Natural killer cell (primary cell): ENCODE measurements around the gene PHKB. TPM values are rescaled to one million over a fixed set of nuclear protein-coding genes. Genes with fewer than 3 reads are reported as not detected.

Source experiments
- ATAC-seq, 3 donors: fragments of 150-1000 bp in 2 of 3; fragments of 200-7000 bp in 1 of 3; cut with Tn5 transposase; 1 replicate in 1 of 3; 2 replicates in 2 of 3; pipeline ENCODE4 v1.10.0; 2021; ENCODE audit warnings: mild to moderate bottlenecking in 2 of 3, moderate library complexity in 2 of 3
- DNase-seq, 2 donors: peaks; one replicate each; pipeline versions ENCODE4 v3.0.0 to v3.0.0-alpha.2; 2013 to 2021; ENCODE audit warnings: mixed read lengths in 1 of 2
- H3K27ac ChIP-seq: one replicate; pipeline ENCODE4 v1.5.1; 2013; ENCODE audit warnings: mild to moderate bottlenecking, low read length
- H3K27me3 ChIP-seq: one replicate; pipeline ENCODE4 v1.6.1; 2013; ENCODE audit warnings: low read length; ENCODE audit not compliant: control insufficient read depth, insufficient read depth
- H3K36me3 ChIP-seq: one replicate; pipeline ENCODE4 v1.6.1; 2013; ENCODE audit warnings: low read length; ENCODE audit not compliant: control insufficient read depth, insufficient read depth
- H3K4me1 ChIP-seq: one replicate; pipeline ENCODE4 v1.6.1; 2013; ENCODE audit warnings: low read length; ENCODE audit not compliant: control insufficient read depth, insufficient read depth
- H3K4me3 ChIP-seq: one replicate; pipeline ENCODE4 v1.5.1; 2013; ENCODE audit warnings: low read length
- H3K9me3 ChIP-seq: one replicate; pipeline ENCODE4 v1.6.1; 2013; ENCODE audit warnings: low read length; ENCODE audit not compliant: control insufficient read depth, insufficient read depth
- H3K27ac Mint-ChIP-seq, 2 donors: one replicate each; pipeline ENCODE4 v1.8.0; 2022; ENCODE audit warnings: mild to moderate bottlenecking in 2 of 2, mixed read lengths in 2 of 2, moderate library complexity in 1 of 2
- H3K27me3 Mint-ChIP-seq, 2 donors: one replicate each; pipeline ENCODE4 v1.8.0; 2022; ENCODE audit warnings: low read depth in 2 of 2, mixed read lengths in 2 of 2
- H3K36me3 Mint-ChIP-seq: one replicate; pipeline ENCODE4 v1.8.0; 2022; ENCODE audit warnings: mixed read lengths
- H3K4me1 Mint-ChIP-seq, 2 donors: one replicate each; pipeline ENCODE4 v1.8.0; 2022; ENCODE audit warnings: mixed read lengths in 2 of 2
- H3K4me3 Mint-ChIP-seq: one replicate; pipeline ENCODE4 v1.8.0; 2022; ENCODE audit warnings: mild to moderate bottlenecking, moderate library complexity, mixed read lengths
- H3K9me3 Mint-ChIP-seq, 2 donors: one replicate each; pipeline ENCODE4 v1.8.0; 2022; ENCODE audit warnings: mixed read lengths in 2 of 2
- WGBS: methylation state at CpG from one replicate; pipeline ENCODE4 v1.1.7; 2013; ENCODE audit warnings: missing lambda C conversion rate; ENCODE audit not compliant: insufficient coverage; 5-methylcytosine and 5-hydroxymethylcytosine counted together
- intact Hi-C: fragments of 100-400 bp; cut with micrococcal nuclease; formaldehyde crosslinking; loops from one replicate; pipeline ENCODE4 v1.14.2; 2022
- total RNA-seq, 4 donors: library from RNA; stranded (reverse); fragments of 120-200 nt in 1 of 4; gene quantifications; one replicate each; pipeline versions ENCODE4 v1.2.3 to v1.2.4, GENCODE V29; 2013 to 2022
- TF ChIP-seq, protein P1 (sequence below): fragments of 200-600 bp; IDR thresholded peaks from one replicate; pipeline ENCODE4 v1.8.0; 2022; ENCODE audit warnings: antibody characterized with exemption

PHKB gene
- total RNA-seq, 3 donors from 2014 or later (not counting 1 experiment from before 2014, with no cell fraction given): 54.4 to 64.0 (median 58.5) TPM

GRCh38 chr16:47586121-47586520, 125.0 kb downstream of the PHKB start:
- H3K27me3 Mint-ChIP-seq: no peaks in the 10 kb centered on the region
- intact Hi-C loops: no loop called here
- TF ChIP-seq, protein P1, sequence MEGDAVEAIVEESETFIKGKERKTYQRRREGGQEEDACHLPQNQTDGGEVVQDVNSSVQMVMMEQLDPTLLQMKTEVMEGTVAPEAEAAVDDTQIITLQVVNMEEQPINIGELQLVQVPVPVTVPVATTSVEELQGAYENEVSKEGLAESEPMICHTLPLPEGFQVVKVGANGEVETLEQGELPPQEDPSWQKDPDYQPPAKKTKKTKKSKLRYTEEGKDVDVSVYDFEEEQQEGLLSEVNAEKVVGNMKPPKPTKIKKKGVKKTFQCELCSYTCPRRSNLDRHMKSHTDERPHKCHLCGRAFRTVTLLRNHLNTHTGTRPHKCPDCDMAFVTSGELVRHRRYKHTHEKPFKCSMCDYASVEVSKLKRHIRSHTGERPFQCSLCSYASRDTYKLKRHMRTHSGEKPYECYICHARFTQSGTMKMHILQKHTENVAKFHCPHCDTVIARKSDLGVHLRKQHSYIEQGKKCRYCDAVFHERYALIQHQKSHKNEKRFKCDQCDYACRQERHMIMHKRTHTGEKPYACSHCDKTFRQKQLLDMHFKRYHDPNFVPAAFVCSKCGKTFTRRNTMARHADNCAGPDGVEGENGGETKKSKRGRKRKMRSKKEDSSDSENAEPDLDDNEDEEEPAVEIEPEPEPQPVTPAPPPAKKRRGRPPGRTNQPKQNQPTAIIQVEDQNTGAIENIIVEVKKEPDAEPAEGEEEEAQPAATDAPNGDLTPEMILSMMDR: no peak
- H3K36me3 ChIP-seq: peaks cover 12% of the 10 kb centered on the region
- peaks cover 14% of the 10 kb centered on the region for H3K36me3 Mint-ChIP-seq
- no peaks in the 10 kb centered on the region for H3K27me3 ChIP-seq
- H3K4me3 Mint-ChIP-seq: no peak overlapping the region
- H3K4me3 ChIP-seq: no peak overlapping the region
- WGBS: 100% methylated on average over 2 of the region's 3 CpGs
- ATAC-seq: no peak
- no peaks in the 10 kb centered on the region for H3K9me3 Mint-ChIP-seq
- peaks cover under 1% of the 10 kb centered on the region for H3K4me1 ChIP-seq
- no peak for DNase-seq
- H3K27ac ChIP-seq: no peak overlapping the region
- no peak overlapping the region for H3K27ac Mint-ChIP-seq
- H3K4me1 Mint-ChIP-seq: peaks cover 5 to 6% of the 10 kb centered on the region in 2 donors
- no peaks in the 10 kb centered on the region for H3K9me3 ChIP-seq

- H3K27ac Mint-ChIP-seq: no peak overlapping the region
- 94% methylated on average over 2 of the region's 2 CpGs for WGBS
- no peaks in the 10 kb centered on the region for H3K27me3 ChIP-seq
Measured at GRCh38 chr16:47590472-47590871, 129.3 kb downstream of the PHKB start.

GRCh38 chr16:47592232-47592631, 131.1 kb downstream of the PHKB start:
- ATAC-seq (peak in 2 of 3 donors; percentile 56 to 60), DNase-seq (peak in 1 of 2 donors; percentile 8)
- Histone ChIP-seq H3K4me1 (peaks cover 12% of the 10 kb centered on the region), H3K27ac (peak overlapping the region; percentile 32), H3K4me3 (no peak overlapping the region), H3K27me3 (no peaks in the 10 kb centered on the region), H3K9me3 (no peaks in the 10 kb centered on the region), H3K36me3 (peaks cover 14% of the 10 kb centered on the region)
- Mint-ChIP-seq H3K27me3 (no peaks in the 10 kb centered on the region), H3K4me3 (peak overlapping the region; percentile 64), H3K27ac (peak overlapping the region; percentile 77 to 79), H3K4me1 (peaks cover 24 to 26% of the 10 kb centered on the region in 2 donors), H3K9me3 (no peaks in the 10 kb centered on the region), H3K36me3 (peaks cover 20% of the 10 kb centered on the region)
- WGBS: 13% methylated on average over 3 of the region's 3 CpGs
- intact Hi-C loops: no loop called here
- TF ChIP-seq, protein P1: no peak

More at GRCh38 chr16:47590472-47590871, 129.3 kb downstream of the PHKB start:
- TF ChIP-seq, protein P1: no peak
- intact Hi-C loops: no loop called here
- H3K27ac ChIP-seq: no peak overlapping the region
- DNase-seq: no peak
- H3K36me3 Mint-ChIP-seq: peaks cover 20% of the 10 kb centered on the region
- no peaks in the 10 kb centered on the region for H3K9me3 Mint-ChIP-seq
- H3K27me3 Mint-ChIP-seq: no peaks in the 10 kb centered on the region
- H3K4me3 Mint-ChIP-seq: no peak overlapping the region
- peaks cover 12% of the 10 kb centered on the region for H3K4me1 ChIP-seq
- peaks cover 14% of the 10 kb centered on the region for H3K36me3 ChIP-seq
- H3K4me3 ChIP-seq: no peak overlapping the region
- H3K9me3 ChIP-seq: no peaks in the 10 kb centered on the region
- peaks cover 24 to 26% of the 10 kb centered on the region in 2 donors for H3K4me1 Mint-ChIP-seq
- no peak for ATAC-seq

DNA sequence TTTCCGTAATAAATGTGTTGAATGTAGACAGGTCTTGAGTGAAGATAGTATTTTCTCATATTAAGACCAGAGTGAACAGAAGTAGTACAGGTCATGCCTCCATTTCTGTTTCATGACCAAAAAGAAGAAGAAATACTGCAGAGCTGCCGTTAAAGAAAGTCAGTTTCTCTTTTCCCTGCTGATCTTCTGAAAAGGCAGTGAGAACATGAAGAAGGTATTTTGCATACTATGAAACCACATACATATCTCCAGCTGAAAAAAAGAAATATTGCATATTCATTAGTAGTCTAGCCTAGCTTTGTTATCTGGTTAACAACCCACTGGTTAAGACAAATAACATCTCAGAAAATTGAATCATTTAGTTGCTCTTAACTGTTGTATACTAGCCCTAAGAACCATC, 138.4 kb downstream of the PHKB start:
- no peak for DNase-seq
- WGBS: 57% methylated on average over 2 of the region's 2 CpGs

More for the DNA sequence above, 138.4 kb downstream of the PHKB start:
- intact Hi-C loops: no loop called here
- no peak for ATAC-seq
- no peaks in the 10 kb centered on the region for H3K27me3 Mint-ChIP-seq
- H3K27ac ChIP-seq: no peak overlapping the region
- no peaks in the 10 kb centered on the region for H3K27me3 ChIP-seq
- peaks cover 3% of the 10 kb centered on the region for H3K36me3 ChIP-seq
- no peaks in the 10 kb centered on the region for H3K9me3 Mint-ChIP-seq
- peaks cover 8 to 12% of the 10 kb centered on the region in 2 donors for H3K4me1 Mint-ChIP-seq
- H3K4me3 ChIP-seq: no peak overlapping the region
- H3K27ac Mint-ChIP-seq: no peak overlapping the region
- TF ChIP-seq, protein P1: no peak
- peaks cover 7% of the 10 kb centered on the region for H3K36me3 Mint-ChIP-seq
- H3K4me3 Mint-ChIP-seq: no peak overlapping the region
- no peaks in the 10 kb centered on the region for H3K4me1 ChIP-seq
- H3K9me3 ChIP-seq: no peaks in the 10 kb centered on the region
